Lower lobe of right lung (tissue), 2 donors: ENCODE measurements around the gene MAPK1IP1L. TPM values are rescaled to one million over a fixed set of nuclear protein-coding genes. Genes with fewer than 3 reads are reported as not detected.

Source experiments
- ATAC-seq, 2 donors: fragments of 200-7000 bp; cut with Tn5 transposase; one replicate each; pipeline ENCODE4 v1.9.1; 2020 to 2022; ENCODE audit warnings: mild to moderate bottlenecking in 2 of 2, moderate library complexity in 2 of 2
- DNase-seq: peaks from one replicate; pipeline ENCODE4 v3.0.0-alpha.2; 2020
- H3K27ac ChIP-seq: fragments of 200-600 bp; one replicate; pipeline ENCODE4 v1.8.0; 2022
- H3K27me3 ChIP-seq: fragments of 200-600 bp; one replicate; pipeline ENCODE4 v1.8.0; 2022; ENCODE audit warnings: low read depth
- H3K36me3 ChIP-seq: fragments of 200-600 bp; one replicate; pipeline ENCODE4 v1.8.0; 2022; ENCODE audit warnings: mild to moderate bottlenecking
- H3K4me1 ChIP-seq: fragments of 200-600 bp; one replicate; pipeline ENCODE4 v1.8.0; 2022
- H3K4me3 ChIP-seq: fragments of 200-600 bp; one replicate; pipeline ENCODE4 v1.8.0; 2022; ENCODE audit warnings: mild to moderate bottlenecking
- H3K9me3 ChIP-seq: fragments of 200-600 bp; one replicate; pipeline ENCODE4 v1.8.0; 2022
- CTCF ChIP-seq: fragments of 200-600 bp; IDR thresholded peaks from one replicate; pipeline ENCODE4 v1.8.0; 2022; ENCODE audit warnings: antibody characterized with exemption, mild to moderate bottlenecking
- intact Hi-C: fragments of 100-400 bp; cut with DNase I; formaldehyde crosslinking; loops from one replicate; pipeline ENCODE4 v1.11.0; 2022
- total RNA-seq: library from RNA; stranded (reverse); fragmentation: NEBNext Ultra II Directional; extraction: Animal tissue kit (Norgen Biotek cat#: 25700); gene quantifications from one replicate; pipeline ENCODE4 v1.2.1, GENCODE V29; 2021
- donor health status: DM: no; HTN: yes; CAD: no; lungs with severe emphysema.

Gene MAPK1IP1L
- total RNA-seq, 1 donor from 2014 or later: 72.4 TPM

DNA sequence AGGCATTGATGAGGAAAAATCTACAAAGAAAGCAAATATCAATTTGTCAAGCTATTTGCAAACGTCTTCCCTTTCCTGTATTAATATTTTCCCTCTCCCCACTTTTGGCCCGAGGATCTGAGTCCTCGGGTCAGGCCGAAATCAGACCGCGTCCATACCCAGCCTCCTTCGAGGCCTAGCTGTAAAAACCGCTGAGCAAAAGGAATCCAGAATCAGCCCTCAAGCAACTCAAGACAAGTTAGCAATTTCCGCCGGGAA lies 353 bp upstream of the MAPK1IP1L start:
- H3K4me1 ChIP-seq: peaks cover 39% of the 10 kb centered on the region
- TF ChIP-seq CTCF: no peak
- H3K36me3 ChIP-seq: peaks cover 3% of the 10 kb centered on the region
- peak overlapping the region; percentile 100 for H3K27ac ChIP-seq
- H3K9me3 ChIP-seq: no peaks in the 10 kb centered on the region
- DNase-seq (no peak), ATAC-seq (no peak)
- intact Hi-C loops: no loop called here
- no peaks in the 10 kb centered on the region for H3K27me3 ChIP-seq
- H3K4me3 ChIP-seq: peak overlapping the region; percentile 79

GRCh38 chr14:55052269-55052930 lies 953 bp downstream of the MAPK1IP1L start:
- Histone ChIP-seq H3K9me3 (no peaks in the 10 kb centered on the region), H3K36me3 (peaks cover 5% of the 10 kb centered on the region), H3K4me1 (peaks cover 39% of the 10 kb centered on the region), H3K27ac (peak overlapping the region; percentile 100), H3K27me3 (no peaks in the 10 kb centered on the region), H3K4me3 (peak overlapping the region; percentile 79)
- TF ChIP-seq CTCF: no peak
- intact Hi-C loops: no loop called here
- DNase-seq: no peak
- no peak for ATAC-seq

DNA sequence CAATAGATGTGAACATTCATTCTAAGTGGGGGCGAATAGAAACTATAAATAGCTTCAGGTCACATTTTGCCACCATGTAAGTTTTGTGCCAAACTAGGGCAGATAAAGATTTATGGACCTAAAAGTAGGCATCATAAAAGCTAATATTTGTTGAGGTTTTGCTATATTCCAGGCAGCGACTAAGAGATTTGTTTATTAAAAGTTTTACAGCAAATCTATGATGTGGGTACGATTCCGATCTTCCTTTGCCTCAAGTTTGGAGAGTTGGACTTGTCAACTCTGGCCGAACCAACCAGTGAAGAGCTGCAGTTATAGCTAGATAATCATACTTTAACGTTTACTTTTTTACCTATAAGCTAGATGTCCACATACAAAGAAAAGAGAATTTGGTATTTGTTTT lies 1.6 kb downstream of the MAPK1IP1L start:
- intact Hi-C loops: no loop called here
- no peak for DNase-seq
- TF ChIP-seq CTCF: no peak
- Histone ChIP-seq H3K9me3 (no peaks in the 10 kb centered on the region), H3K4me3 (peak overlapping the region; percentile 79), H3K27me3 (no peaks in the 10 kb centered on the region), H3K4me1 (peaks cover 39% of the 10 kb centered on the region), H3K27ac (no peak overlapping the region), H3K36me3 (peaks cover 11% of the 10 kb centered on the region)
- ATAC-seq: no peak

GRCh38 chr14:55053500-55053899 lies 2.1 kb downstream of the MAPK1IP1L start:
- DNase-seq: no peak
- intact Hi-C loops: no loop called here
- Histone ChIP-seq H3K4me1 (peaks cover 39% of the 10 kb centered on the region), H3K4me3 (no peak overlapping the region), H3K36me3 (peaks cover 16% of the 10 kb centered on the region), H3K9me3 (no peaks in the 10 kb centered on the region), H3K27ac (no peak overlapping the region), H3K27me3 (no peaks in the 10 kb centered on the region)
- TF ChIP-seq CTCF: no peak
- ATAC-seq: no peak

DNA sequence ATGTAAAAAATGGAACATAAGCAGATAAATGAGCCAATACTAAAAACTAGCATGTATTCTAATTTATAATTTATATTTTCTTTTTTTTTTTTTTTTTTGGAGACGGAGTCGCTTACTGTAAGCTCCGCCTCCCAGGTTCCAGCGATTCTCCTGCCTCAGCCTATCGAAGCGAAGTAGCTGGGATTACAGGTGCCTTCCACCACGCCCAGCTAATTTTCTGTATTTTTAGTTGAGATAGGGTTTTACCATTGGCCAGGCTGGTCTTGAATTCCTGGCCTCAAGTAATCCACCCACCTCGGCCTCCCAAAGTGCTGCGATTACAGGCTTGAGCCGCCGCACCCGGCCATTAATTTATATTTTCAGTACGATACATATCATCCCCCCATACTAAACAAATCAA lies 2.7 kb downstream of the MAPK1IP1L start:
- DNase-seq (no peak), ATAC-seq (no peak)
- H3K27me3 ChIP-seq: no peaks in the 10 kb centered on the region
- H3K36me3 ChIP-seq: peaks cover 16% of the 10 kb centered on the region
- no peak overlapping the region for H3K4me3 ChIP-seq
- no peak for TF ChIP-seq CTCF
- no peak overlapping the region for H3K27ac ChIP-seq
- H3K9me3 ChIP-seq: no peaks in the 10 kb centered on the region
- H3K4me1 ChIP-seq: peaks cover 39% of the 10 kb centered on the region
- intact Hi-C loops: no loop called here

- intact Hi-C loops: no loop called here
- H3K4me1 ChIP-seq: peaks cover 37% of the 10 kb centered on the region
- no peak for DNase-seq
- ATAC-seq: no peak
- no peaks in the 10 kb centered on the region for H3K27me3 ChIP-seq
- no peak overlapping the region for H3K27ac ChIP-seq
- H3K36me3 ChIP-seq: peaks cover 38% of the 10 kb centered on the region
- H3K9me3 ChIP-seq: no peaks in the 10 kb centered on the region
- no peak overlapping the region for H3K4me3 ChIP-seq
- no peak for TF ChIP-seq CTCF
Observed at GRCh38 chr14:55057919-55058318, 6.5 kb downstream of the MAPK1IP1L start.
